NCI-H446 treated with DMSO at 0.1 percent for 48 hours (cell line): ENCODE data around the gene SMOC2.

Experiments used
- DNase-seq: peaks from one replicate; lab custom pipeline; 2025; lab: John Stamatoyannopoulos, UW

The SMOC2 gene

DNA sequence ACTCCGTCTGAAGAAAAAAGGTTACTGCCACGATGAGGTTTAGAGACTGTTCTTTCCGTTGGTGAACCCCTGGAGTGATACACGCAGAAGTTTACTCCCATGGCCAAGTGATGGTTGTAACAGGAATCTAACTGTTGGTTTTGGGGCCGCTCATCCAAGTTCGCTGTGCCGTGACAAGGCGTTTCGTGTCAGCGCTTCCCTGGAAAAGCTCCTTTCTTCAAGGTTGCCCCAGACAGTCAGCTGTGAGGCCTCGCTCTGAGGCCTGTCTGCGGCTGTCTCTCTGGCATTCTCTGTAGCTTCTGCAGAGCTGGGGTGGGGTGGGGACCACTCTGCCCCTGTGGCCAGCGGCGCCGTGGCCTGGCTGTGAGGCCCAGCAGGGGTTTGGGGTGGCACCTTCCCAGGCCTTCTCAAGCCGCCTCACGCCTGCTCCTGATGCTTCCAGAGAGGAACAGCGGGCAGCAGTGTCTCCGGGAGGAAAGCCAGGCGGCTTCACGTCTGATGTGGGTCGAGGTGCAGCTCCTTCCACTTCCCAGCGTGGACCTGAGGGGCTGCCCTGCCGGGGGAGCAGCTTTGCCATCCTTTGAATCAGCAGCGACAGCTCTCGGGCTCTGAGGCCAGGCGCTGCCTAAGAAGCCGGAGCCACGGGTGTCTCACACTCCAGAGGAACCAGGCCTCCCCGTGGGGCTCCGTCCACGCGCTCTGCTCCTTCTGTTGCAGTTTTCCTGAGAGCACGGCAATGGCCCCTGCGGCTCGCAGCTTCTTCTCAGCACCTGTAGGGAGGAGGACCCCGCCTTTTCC lies 76.2 kb downstream of the SMOC2 start:
- no peak for DNase-seq

DNA sequence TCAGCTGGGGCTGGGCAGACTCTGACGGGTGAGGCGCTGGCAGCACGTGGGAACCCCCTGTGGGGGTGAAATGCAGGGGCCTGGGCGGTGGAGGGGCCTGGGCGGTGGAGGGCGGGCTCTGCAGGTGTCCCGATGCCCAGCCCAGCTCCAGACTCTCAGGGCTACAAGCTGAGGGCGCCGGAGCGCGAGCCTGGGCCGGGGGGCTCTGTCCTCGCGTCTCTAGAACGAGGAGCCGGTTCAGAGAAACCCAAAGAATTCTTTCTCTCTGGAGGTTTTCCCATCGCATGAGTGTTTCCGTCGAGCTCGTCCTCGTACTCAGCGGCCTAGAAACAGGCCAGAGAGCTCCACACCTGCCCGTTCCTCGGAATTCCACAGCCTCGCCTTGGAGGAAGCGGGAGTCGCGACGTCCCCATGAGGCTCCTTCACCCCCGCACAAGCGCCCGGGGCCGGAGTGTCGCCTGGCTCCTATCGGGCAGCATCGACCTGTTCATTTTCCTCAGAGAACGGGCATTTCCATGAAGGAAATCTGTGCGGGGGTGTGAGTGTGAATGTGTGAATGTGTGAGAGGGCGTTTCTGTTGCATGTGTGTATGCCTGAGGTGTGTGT lies 76.9 kb downstream of the SMOC2 start:
- DNase-seq, result no peak

DNA sequence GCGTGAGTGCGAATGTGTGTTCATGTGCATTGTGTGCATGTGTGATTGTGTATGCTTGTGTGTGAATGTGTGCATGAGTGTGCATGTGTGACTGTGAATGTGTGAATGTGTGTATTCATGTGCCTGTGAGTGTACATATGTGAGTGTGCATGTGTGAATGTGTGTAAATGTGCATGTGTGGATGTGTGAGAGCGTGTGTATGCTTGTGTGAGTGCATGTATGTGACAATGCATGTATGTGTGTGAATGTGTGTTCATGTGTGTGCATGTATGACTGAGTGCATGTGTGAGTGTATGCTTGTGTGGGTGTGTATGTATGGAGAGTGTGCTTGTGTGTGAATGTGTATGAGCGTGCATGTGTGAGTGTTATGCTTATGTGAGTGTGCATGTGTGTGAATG lies 77.4 kb downstream of the SMOC2 start:
- no peak for DNase-seq

DNA sequence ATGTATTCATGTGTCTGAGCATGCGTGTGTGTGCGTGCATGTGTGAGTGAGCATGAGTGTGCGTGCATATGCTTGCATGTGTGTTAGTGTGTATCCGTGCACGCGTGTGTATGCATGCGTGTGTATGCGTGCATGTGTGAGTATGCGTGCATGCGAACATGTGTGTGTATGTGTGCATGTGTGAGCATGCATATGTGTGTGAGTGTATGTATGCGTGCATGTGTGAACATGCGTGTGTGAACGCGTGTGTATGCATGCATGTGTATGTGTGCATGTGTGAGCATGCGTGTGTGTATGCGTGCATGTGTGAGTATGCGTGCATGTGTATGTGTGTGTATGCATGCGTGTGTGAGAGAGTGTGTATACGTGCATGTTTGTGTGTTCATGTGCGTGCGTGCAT lies 77.9 kb downstream of the SMOC2 start:
- no peak for DNase-seq

DNA sequence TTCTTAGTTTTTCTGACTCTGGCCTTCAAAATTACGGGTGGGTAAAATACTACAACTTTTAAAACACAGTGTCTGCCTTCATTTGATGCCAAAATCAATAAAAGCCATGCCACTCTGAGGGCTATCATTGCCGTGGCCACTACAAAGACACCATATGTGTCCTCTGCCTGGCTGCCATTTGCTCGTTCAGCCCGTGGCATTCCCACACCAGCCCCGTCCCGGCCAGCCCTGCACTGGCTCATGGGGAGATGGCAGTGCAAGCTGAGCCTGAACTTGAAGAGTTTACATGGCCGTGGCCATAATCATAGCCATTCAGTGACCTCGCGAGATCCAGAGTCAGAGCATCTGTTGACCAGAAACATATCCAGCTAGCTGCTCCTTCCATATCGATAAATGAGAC lies 79.2 kb downstream of the SMOC2 start:
- DNase-seq, result no peak

DNA sequence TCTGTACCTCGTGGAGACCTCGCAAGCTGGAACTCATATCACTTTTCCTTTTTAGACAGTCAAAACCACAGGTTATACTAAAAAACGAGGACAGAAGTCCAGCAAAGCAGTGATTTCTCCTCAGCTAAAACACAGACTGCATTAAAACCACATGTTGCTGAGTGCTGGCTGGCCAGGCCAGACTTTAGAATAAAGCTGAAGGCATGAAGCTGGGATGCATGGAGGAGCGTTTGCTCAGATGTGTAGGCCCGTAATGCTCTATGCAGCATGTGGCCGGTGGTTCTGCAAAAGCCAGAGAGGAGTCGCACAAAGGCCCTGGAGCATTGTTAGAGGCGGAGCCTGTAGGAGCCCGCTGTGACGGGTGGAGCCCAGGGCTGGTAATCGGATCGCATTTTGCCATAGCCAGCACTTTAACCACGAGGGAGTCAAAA lies 83.6 kb downstream of the SMOC2 start:
- no peak for DNase-seq

DNA sequence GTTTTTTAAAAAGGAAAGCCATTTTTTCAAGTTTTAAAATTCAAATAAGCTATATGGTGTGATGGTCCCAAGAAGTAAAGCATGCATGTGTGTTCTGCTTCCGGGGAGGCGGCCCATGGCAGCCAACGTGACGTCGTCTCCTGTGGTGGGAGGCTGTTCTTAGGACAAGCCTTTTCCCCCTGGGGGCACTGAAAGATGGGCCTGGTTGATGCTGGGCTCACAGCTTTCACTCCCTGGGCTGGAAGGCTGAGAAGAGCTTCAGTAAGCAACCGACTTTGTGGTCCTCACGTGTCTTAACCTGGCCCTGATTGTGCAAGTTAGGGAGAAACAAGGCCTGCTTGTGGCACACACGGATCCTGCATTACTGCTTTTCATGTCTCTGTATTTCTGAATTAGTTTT lies 84.1 kb downstream of the SMOC2 start:
- no peak for DNase-seq

DNA sequence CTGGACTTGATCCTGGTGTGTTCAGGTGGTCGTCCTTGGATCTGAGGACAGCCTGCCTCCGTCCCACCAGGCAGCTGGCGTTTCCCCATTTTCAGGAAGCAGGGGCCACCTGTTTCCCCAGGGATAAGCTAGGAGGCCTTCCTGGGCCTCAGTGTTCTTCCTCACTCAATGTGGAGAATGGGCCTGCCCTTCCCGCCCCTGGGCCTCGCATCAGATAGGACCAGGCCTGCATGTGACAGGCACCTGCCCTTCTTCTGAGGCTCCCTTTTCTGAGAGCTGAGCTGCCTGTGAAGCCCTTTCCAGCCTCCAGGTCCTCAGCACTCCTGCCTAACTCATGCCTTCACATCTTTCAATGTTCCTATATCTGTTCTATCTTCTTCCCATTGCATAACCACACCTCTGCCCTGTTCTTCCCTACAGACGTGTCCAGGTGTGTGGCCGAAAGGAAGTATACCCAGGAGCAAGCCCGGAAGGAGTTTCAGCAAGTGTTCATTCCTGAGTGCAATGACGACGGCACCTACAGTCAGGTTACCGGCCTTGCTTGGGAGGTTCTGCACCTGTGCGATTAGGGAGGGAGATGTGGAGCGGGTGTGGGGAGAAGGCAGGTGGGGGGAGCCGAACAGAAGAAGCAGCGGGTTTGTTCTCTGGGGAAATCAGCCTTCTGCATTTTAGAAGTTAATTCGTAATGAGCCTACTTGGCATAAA lies 85.1 kb downstream of the SMOC2 start:
- DNase-seq, result no peak

DNA sequence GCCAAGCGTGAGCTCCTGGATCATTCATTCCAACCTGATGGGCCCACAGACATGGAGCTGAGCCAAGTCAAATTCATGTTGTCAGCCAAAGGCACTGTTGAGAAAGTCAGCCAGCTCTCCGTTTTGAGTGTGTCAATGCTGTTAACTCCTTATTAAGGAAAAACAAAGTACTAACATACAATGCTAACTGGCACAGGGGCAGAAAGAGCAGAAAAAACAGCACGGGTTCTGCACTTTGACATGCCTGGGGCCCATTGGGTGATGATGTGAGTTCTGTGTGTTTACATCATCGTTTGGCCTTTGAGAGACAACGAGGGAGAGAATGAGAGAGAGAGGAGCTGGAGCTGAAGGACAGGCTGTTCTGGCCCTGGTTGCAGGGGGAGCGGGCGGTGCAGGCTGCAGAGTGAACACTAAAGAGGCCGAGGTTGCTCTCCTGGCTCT lies 85.9 kb downstream of the SMOC2 start:
- DNase-seq, result no peak

DNA sequence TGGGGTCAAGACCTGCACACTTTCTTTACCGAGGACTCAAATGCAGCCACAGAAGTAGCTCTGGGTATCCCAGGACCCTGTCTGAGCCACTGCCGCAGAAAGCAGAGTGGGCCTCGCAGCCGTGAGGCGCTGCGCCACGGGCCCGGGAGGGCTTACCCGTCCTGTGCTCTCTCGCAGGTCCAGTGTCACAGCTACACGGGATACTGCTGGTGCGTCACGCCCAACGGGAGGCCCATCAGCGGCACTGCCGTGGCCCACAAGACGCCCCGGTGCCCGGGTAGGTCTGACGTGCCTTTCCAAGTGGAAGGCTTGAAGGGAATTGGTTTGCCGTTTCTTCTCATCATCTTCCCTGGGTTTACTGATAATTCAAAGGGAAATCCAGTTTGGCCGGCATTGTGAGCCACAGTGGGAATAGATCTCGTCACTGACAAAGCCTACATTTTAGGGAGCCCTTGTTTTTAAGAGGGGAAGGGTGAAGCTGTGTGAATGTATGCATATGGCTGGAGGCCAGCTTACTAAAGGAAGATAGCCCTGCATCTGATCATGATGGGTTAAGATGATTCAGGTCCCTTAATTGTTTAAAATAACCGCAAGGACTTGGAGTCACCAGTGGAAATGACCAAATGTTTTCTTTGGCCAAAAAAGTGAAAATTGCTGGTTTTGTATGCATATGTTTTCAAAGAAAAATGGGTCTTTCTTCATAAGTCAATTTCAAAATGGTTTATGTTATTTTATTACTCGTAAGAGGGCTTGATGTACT lies 86.6 kb downstream of the SMOC2 start:
- no peak for DNase-seq

DNA sequence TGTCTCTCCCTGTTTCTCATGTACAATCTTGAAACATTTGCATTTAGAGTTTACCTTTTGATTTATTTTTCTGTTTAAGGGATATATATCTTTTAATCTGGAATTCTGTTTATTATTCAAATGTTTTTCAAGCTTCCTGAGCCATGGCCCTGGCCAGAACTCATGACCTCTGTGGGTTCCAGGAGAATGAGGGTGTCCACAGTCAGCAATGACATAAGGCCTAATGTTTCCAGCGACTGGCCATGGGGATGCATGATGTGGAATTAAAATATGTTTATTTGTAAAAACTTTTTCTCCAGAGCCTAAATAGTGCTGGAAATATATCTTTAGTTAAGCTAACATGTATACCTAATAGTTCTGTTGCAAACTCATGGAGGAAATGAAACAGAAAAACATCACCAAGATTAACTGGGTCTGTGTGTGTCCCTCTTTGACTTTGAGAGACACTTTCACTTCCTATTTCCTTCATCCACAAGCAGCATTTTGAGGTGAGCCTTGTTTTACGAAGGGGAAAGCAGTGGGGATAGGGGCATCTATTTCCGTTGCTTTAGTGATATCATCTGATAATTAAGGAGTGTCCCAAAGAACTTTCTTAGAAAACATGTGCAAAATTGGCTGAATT lies 87.6 kb downstream of the SMOC2 start:
- no peak for DNase-seq

DNA sequence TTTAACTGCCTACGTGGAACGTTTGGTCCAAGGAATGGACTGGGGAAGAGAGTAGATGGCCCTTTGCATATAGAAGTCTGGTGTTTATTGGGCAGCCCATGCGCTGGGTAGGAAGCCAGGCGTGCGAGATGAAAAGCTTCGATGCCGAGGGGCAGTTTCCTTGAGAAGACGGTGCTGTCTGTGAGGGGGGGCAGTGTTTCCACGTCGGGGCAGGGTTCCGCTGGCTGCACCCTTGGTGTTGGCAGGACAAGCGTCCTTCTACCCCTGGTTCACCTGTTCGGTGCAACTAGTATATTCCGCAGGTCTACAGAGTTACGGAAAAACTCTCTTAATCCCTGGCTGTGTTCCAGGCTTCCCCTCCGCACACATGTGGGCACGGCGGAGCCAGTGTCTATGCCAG lies 88.2 kb downstream of the SMOC2 start:
- DNase-seq, result no peak

DNA sequence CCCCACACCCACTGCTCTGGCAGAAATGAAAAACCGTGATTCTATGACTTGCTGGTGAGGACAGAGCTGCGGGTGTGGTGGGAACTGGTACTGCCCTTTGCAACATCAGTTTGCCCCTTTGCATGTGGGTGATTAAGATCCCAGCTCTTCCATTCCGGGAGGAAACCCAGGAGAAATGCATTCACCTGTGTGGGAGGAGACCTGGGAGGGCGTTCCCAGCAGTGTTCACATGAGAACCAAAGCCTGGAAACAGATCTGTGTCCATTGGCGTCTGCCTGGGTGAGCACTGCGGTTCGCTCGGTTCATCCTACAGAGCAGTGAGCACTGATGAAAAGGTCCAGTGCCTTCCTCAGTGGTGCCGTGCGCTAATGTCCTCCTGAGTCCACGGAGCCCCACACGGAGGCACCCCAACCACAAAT lies 89.7 kb downstream of the SMOC2 start:
- DNase-seq, result no peak

DNA sequence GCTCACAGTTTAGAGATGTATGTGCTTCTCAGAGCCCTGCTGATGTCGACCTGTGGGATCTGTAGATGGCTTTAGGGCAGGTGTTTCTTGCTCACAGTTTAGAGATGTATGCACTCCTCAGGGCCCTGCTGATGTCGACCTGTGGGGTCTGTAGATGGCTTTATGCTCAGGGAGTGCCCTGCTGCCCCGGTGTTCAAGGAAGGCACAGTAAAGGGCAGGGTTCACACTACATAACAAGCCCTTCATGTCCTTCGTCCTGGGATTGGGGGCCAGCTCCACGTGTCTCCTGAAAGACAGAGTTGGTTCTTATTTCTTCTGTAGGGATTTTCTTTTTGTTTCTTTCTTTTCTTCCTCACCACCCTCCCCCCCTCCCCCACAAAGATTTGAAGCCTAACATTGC lies 91.1 kb downstream of the SMOC2 start:
- DNase-seq, result no peak

DNA sequence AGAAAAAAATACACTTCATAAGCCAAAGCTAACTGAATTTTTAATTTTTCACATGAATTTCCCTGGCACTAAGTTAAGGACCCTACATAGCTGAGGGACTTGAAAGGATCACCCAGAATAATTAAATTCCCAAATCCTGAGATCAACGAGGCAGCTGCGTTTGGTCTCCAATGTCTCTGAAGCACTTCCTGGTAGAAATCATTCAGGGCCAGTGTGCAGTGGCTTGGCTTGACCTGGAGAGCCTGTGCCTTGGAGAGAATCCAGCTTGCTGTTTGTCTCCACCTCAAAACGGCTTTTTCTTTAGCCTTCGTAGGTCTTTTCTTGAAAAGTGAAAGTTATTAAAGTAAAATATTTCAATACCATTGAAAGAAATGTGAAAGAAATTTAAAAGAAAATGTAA lies 92.4 kb downstream of the SMOC2 start:
- no peak for DNase-seq

DNA sequence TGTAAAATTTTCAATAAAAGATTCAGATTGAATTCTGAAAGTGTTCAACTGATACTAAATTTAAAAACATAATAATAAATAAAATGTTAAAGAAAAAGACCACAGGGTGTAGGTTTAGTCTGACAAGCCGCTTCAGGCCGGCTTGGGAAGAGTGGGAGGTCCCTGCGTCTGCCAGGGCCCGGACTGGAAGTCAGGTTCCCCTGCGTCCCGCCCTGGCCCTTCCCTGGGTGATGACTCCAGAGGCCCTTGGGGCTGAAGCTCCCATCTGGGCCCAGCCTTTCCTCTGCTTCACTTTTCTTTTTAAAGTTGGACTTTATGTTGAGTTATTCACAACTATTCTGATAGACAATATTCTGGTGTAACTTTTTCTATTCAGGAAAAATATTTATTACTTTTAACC lies 93.3 kb downstream of the SMOC2 start:
- no peak for DNase-seq

DNA sequence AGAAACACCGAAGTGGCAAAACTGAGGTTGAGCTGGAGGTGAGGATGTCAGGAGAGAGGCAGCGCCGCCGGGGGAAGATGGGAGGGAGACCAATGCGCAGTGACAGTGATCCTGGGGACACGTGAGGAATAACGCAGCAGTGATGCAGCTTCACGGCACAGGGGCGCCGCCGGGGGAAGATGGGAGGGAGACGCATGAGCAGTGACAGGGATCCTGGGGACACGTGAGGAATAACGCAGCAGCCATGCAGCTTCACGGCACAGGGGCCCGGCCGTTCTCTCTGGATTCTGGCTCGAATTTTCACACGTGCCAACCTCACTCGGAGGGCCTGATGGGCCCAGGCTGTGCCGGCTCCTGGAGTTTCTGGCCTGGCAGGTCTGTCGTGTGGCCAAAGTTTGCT lies 94.7 kb downstream of the SMOC2 start:
- no peak for DNase-seq

DNA sequence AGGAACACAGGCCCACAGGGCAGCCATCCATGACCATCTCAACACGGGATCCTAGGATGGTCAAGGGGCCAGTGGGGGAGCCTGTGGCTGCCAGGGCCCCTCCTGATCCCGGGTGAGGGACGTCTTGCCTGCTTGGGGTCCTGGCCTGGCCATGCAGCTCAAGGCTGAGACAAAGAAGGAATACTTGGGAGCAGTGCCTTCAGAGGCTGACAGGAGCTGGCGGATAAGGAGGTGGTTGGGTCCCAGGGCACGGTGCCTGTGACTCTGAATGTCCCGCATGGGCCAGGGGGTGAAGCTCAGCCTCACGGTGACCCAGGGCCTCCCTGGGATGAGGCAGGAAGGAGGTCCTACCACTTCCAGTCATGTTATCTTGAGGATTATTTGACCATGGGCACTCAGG lies 95.2 kb downstream of the SMOC2 start:
- no peak for DNase-seq

DNA sequence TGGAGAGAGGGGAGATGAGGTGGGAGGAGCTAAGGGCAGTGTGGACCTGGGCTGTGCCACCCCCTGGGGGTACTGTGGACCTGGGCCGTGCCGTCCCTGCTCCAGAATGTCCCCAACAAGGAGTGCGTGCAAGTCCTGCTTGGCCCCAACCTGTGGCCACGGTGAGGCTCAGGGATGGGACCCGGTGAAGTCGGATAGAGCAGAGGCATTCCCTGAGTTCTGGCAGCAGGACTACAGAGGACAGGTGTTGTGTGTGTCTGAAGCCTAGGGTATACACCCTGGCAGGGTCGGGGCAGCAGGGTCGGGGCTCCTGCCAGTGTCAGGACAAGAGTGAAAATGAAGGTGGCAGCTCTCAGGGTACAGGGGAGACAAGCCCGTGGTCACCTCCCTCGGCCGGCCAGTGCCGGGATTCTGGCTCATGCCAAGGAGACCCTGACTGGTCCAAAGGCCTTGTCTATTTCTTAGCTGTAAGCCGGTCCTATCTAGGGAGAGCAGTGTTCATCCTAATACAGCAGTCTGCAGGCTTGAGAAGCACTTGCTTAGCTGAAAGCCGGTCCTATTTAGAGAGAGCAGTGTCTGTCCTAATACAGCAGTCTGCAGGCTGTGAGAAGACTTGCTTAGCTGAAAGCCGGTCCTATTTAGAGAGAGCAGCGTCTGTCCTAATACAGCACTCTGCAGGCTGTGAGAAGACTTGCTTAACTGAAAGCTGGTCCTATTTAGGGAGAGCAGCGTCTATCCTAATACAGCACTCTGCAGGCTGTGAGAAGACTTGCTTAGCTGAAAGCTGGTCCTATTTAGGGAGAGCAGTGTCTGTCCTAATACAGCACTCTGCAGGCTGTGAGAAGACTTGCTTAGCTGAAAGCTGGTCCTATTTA lies 95.9 kb downstream of the SMOC2 start:
- no peak for DNase-seq

DNA sequence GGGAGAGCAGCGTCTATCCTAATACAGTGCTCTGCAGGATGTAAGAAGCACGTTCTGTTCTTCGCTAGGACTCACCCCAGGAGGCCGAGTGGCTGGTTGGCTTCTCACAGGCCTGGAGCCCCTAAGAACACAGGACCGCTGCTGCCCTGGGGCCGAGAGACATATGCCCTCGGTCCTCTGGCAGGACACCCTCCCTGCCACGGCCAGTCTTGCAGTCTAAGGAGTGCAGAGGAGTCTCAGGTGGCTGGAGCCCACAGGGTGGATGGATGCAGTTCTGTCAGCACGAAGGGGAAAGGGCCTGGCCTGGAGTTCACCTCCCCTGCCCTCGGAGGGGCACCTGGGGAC lies 96.5 kb downstream of the SMOC2 start:
- DNase-seq, result no peak
